Lung (tissue), 12 donors: ENCODE data around the gene ISCA1. TPM values are rescaled to one million over a fixed set of nuclear protein-coding genes. Genes with fewer than 3 reads are reported as not detected.

ENCODE experiments used
- ATAC-seq: fragments of 200-7000 bp; cut with Tn5 transposase; one replicate; pipeline ENCODE4 v1.9.1; 2020; ENCODE audit warnings: moderate number of reproducible peaks; ENCODE audit not compliant: insufficient read depth, low FRiP score
- DNase-seq, 3 donors: peaks; one replicate each; pipeline ENCODE4 v3.0.0-alpha.2; 2013 to 2017
- H3K27ac ChIP-seq, 2 donors: one replicate each; pipeline ENCODE4 v1.5.1; 2013; ENCODE audit warnings: mild to moderate bottlenecking in 2 of 2, moderate library complexity in 2 of 2, control low read depth in 1 of 2, inconsistent platforms in 1 of 2, low read depth in 1 of 2, low read length in 1 of 2
- H3K27me3 ChIP-seq, 3 donors: one replicate each; pipeline ENCODE4 v1.5.1; 2013; ENCODE audit warnings: low read length in 2 of 3; ENCODE audit not compliant: control insufficient read depth in 3 of 3, insufficient read depth in 3 of 3
- H3K36me3 ChIP-seq, 4 donors: one replicate each; pipeline ENCODE4 v1.5.1; 2013; ENCODE audit warnings: low read length in 4 of 4, mild to moderate bottlenecking in 1 of 4, moderate library complexity in 1 of 4; ENCODE audit not compliant: control insufficient read depth in 4 of 4, insufficient read depth in 4 of 4
- H3K4me1 ChIP-seq, 5 donors: one replicate each; pipeline ENCODE4 v1.5.1; 2013; ENCODE audit warnings: low read length in 5 of 5, mild to moderate bottlenecking in 2 of 5, moderate library complexity in 1 of 5; ENCODE audit not compliant: control insufficient read depth in 5 of 5, insufficient read depth in 5 of 5
- H3K4me3 ChIP-seq: one replicate; pipeline ENCODE4 v1.5.1; 2013; ENCODE audit warnings: mild to moderate bottlenecking, control low read depth, moderate library complexity
- H3K9ac ChIP-seq, 2 donors: one replicate each; pipeline ENCODE4 v1.5.1; 2013; ENCODE audit warnings: low read length in 2 of 2, control low read depth in 1 of 2; ENCODE audit not compliant: insufficient read depth in 1 of 2
- H3K9me3 ChIP-seq, 4 donors: one replicate each; pipeline ENCODE4 v1.5.1; 2013; ENCODE audit warnings: low read length in 3 of 4, mild to moderate bottlenecking in 1 of 4, moderate library complexity in 1 of 4; ENCODE audit not compliant: control insufficient read depth in 4 of 4, insufficient read depth in 3 of 4
- CTCF ChIP-seq: IDR thresholded peaks from 2 replicates; pipeline ENCODE4 v1.5.1; 2012; ENCODE audit warnings: mild to moderate bottlenecking; ENCODE audit errors: control extremely low read depth, extremely low read depth
- WGBS, 2 donors: extraction: QIAGEN DNeasy Blood & Tissue Kit; methylation state at CpG; one replicate each; pipeline ENCODE4 v1.1.7; 2013; 5-methylcytosine and 5-hydroxymethylcytosine counted together
- polyA plus RNA-seq, 2 donors: library from polyadenylated mRNA; stranded (reverse); fragments of 200-250 nt; gene quantifications; one replicate each; pipeline ENCODE4 v1.2.1, GENCODE V29; 2013
- total RNA-seq, 2 donors: library from RNA; depleted of rRNA in 1 of 2; stranded (reverse); fragments of >200 nt in 1 of 2; gene quantifications; one replicate each; pipeline ENCODE4 v1.2.1, GENCODE V29; 2014 to 2021
- donor health status: control.
- donor health status: control.
- donor health status: Bipolar disorder and iron deficiency.
- donor health status: healthy.
- donor health status: DM: yes; HTN: yes; CAD: no.

The ISCA1 gene
- total and polyA plus RNA-seq, 4 donors, result 18.5 to 45.5 (median 20.7) TPM

GRCh38 chr9:86288499-86289198, 6.3 kb upstream of the ISCA1 start:
- Histone ChIP-seq H3K27me3 (no peaks in the 10 kb centered on the region), H3K36me3 (peaks cover 3 to 14% (median 10%) of the 10 kb centered on the region in 4 donors), H3K9ac (no peak overlapping the region), H3K4me3 (no peak overlapping the region), H3K4me1 (peaks cover 0 to 11% (median 0%) of the 10 kb centered on the region in 5 donors), H3K27ac (no peak overlapping the region), H3K9me3 (no peaks in the 10 kb centered on the region)
- 94 to 95% methylated on average over 6 of the region's 6 CpGs for WGBS, 2 donors
- no peak for ATAC-seq
- TF ChIP-seq CTCF, result no peak
- no peak for DNase-seq

DNA sequence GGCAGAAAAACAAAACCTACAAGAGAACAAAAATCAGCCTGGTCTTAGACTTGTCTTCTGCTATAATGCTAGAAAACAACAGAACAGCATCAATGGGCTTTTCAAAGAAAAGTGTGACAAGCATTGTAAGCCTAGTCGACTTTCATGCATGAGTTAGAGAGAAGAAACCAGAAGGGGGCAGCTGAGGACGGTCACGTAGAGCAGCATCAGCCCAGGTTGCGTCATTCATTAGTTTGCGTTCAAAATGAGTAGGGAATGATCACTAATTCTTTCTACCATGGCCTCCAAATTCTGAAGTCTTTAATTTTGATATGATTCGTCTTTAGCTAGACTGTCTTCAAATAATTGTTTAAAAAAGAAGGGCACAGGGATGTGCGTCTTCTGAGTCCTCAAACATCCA, 4.7 kb upstream of the ISCA1 start:
- Histone ChIP-seq H3K4me3 (no peak overlapping the region), H3K4me1 (peaks cover 0 to 18% (median 3%) of the 10 kb centered on the region in 5 donors), H3K9me3 (no peaks in the 10 kb centered on the region), H3K27ac (no peak overlapping the region), H3K9ac (no peak overlapping the region), H3K27me3 (no peaks in the 10 kb centered on the region), H3K36me3 (peaks cover 1 to 14% (median 10%) of the 10 kb centered on the region in 4 donors)
- WGBS, 2 donors, result 56 to 60% methylated on average over 7 of the region's 7 CpGs
- no peak for ATAC-seq
- TF ChIP-seq CTCF, result no peak
- peak; percentile 38 to 58 (median 42) for DNase-seq

DNA sequence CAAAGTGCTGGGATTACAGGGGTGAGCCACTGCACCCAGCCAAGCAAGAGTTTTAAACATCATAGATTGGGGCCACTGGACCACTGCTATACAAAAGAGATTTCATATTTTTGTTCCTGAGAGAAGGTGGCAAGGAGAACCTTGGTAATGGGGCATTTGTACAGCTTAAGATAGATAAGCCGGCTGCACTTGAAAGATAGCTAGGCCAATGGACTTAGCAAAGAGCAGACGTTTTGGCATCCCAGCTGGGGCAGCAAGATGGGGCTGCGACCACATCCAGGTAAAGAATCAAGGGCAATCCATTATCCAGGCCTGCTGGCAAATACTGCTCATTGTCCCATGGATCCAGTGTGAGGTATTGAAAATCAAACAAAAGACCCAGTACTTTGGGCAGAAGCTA, 3.9 kb upstream of the ISCA1 start:
- no peak for TF ChIP-seq CTCF
- DNase-seq, result no peak
- ATAC-seq, result no peak
- Histone ChIP-seq H3K9ac (no peak overlapping the region), H3K4me1 (peaks cover 0 to 21% (median 3%) of the 10 kb centered on the region in 5 donors), H3K4me3 (no peak overlapping the region), H3K9me3 (no peaks in the 10 kb centered on the region), H3K27ac (no peak overlapping the region), H3K27me3 (no peaks in the 10 kb centered on the region), H3K36me3 (peaks cover 1 to 12% (median 9%) of the 10 kb centered on the region in 4 donors)
- WGBS, 2 donors, result 47 to 48% methylated on average over 3 of the region's 3 CpGs
